Neural progenitor cell (in vitro differentiated cells): ENCODE data around the gene JCAD. TPM values are rescaled to one million over a fixed set of nuclear protein-coding genes. Genes with fewer than 3 reads are reported as not detected.

ENCODE experiments used
- DNase-seq: peaks from one replicate; pipeline ENCODE4 v3.0.0-alpha.2; 2016; ENCODE audit warnings: low spot score
- H2AFZ ChIP-seq: fragments of 200-600 bp; sonication (generic); replicated peaks from 2 replicates; pipeline ENCODE4 v1.6.1; 2016; ENCODE audit warnings: antibody characterized with exemption
- H3F3A ChIP-seq: fragments of 200-600 bp; sonication (generic); 2 replicates; pipeline ENCODE4 v1.6.1; 2016; ENCODE audit warnings: antibody characterized with exemption, low read depth
- H3K27ac ChIP-seq: fragments of 200-600 bp; sonication (generic); 2 replicates; pipeline ENCODE4 v1.5.1; 2016; ENCODE audit warnings: mild to moderate bottlenecking
- H3K27me3 ChIP-seq: fragments of 200-600 bp; sonication (generic); 2 replicates; pipeline ENCODE4 v1.6.1; 2016; ENCODE audit warnings: mild to moderate bottlenecking, moderate library complexity
- H3K36me3 ChIP-seq: fragments of 200-600 bp; sonication (generic); 2 replicates; pipeline ENCODE4 v1.5.1; 2016
- H3K4me1 ChIP-seq: fragments of 200-600 bp; sonication (generic); 2 replicates; pipeline ENCODE4 v1.6.1; 2016; ENCODE audit warnings: mixed run types
- H3K4me2 ChIP-seq: fragments of 200-600 bp; sonication (generic); 2 replicates; pipeline ENCODE4 v1.6.1; 2016
- H3K4me3 ChIP-seq: fragments of 200-600 bp; sonication (generic); 2 replicates; pipeline ENCODE4 v1.5.1; 2016
- H3K79me2 ChIP-seq: fragments of 200-600 bp; sonication (generic); 2 replicates; pipeline ENCODE4 v1.6.1; 2016; ENCODE audit warnings: low read depth
- H3K9ac ChIP-seq: fragments of 200-600 bp; sonication (generic); 2 replicates; pipeline ENCODE4 v1.6.1; 2016
- H3K9me3 ChIP-seq: fragments of 200-600 bp; sonication (generic); 2 replicates; pipeline ENCODE4 v1.5.1; 2016; ENCODE audit warnings: low read depth
- H4K20me1 ChIP-seq: fragments of 200-600 bp; sonication (generic); 2 replicates; pipeline ENCODE4 v1.6.1; 2016; ENCODE audit warnings: low read depth
- H3K27ac Mint-ChIP-seq: 3 replicates; pipeline ENCODE4 v1.8.0; 2021; ENCODE audit warnings: mixed read lengths
- H3K27me3 Mint-ChIP-seq: 2 replicates; pipeline ENCODE4 v1.8.0; 2022; ENCODE audit warnings: low read depth, mild to moderate bottlenecking, inconsistent platforms, moderate library complexity, mixed read lengths; ENCODE audit not compliant: insufficient read depth
- H3K36me3 Mint-ChIP-seq: 3 replicates; pipeline ENCODE4 v1.8.0; 2021; ENCODE audit warnings: mixed read lengths
- H3K4me1 Mint-ChIP-seq: 3 replicates; pipeline ENCODE4 v1.8.0; 2021; ENCODE audit warnings: mixed read lengths
- H3K4me3 Mint-ChIP-seq: 3 replicates; pipeline ENCODE4 v1.8.0; 2021; ENCODE audit warnings: mild to moderate bottlenecking, moderate library complexity, mixed read lengths
- H3K9me3 Mint-ChIP-seq: 3 replicates; pipeline ENCODE4 v1.8.0; 2020; ENCODE audit warnings: mixed read lengths
- CTCF ChIP-seq: fragments of 200-600 bp; sonication (generic); IDR thresholded peaks from 2 replicates; pipeline ENCODE4 v1.5.1; 2017; ENCODE audit warnings: antibody characterized with exemption, mild to moderate bottlenecking
- EZH2 ChIP-seq: fragments of 200-600 bp; sonication (generic); IDR thresholded peaks from 2 replicates; pipeline ENCODE4 v1.6.1; 2017; ENCODE audit warnings: antibody characterized with exemption, mild to moderate bottlenecking, moderate library complexity
- EZH2phosphoT487 ChIP-seq: fragments of 200-600 bp; sonication (generic); IDR thresholded peaks from 2 replicates; pipeline ENCODE4 v1.6.1; 2017; ENCODE audit warnings: antibody characterized with exemption
- total RNA-seq: library from RNA; depleted of rRNA; stranded (reverse); fragments of >200 nt; gene quantifications from 2 replicates; pipeline ENCODE4 v1.2.3, GENCODE V29; 2015; ENCODE audit warnings: low replicate concordance

Gene JCAD
- total RNA-seq, 1 donor from 2014 or later: 1.3 TPM

DNA sequence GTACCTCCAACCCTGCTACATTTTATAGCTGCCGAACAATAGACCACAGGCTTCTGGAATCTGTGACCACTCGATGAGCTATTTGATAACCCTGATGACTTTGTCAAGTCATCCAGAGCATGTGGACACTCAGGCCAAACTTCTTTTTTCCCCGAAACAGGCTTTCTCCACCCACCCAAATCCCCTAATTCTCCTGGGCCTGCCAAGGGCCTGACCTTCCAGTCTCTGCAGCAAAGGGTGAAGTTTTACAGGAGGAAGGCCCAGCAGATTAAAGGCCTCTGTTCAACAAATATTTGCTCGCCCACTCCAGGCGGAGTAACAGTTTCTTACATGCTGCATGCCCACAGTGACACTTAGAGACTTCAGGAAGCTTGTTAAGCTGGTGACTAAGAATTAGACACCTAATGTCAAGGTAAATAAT is 2.0 kb downstream of the JCAD start:
- Mint-ChIP-seq H3K27ac (no peak overlapping the region), H3K36me3 (no peaks in the 10 kb centered on the region), H3K4me3 (peak overlapping the region; percentile 87), H3K4me1 (peaks cover 29% of the 10 kb centered on the region), H3K9me3 (no peaks in the 10 kb centered on the region), H3K27me3 (peaks cover 7% of the 10 kb centered on the region)
- Histone ChIP-seq H3K9me3 (no peaks in the 10 kb centered on the region), H3K79me2 (no peaks in the 10 kb centered on the region), H3K27ac (no peak overlapping the region), H3K4me3 (no peak overlapping the region), H3K36me3 (no peaks in the 10 kb centered on the region), H3K4me2 (peak overlapping the region; percentile 83), H3F3A (peaks cover 35% of the 10 kb centered on the region), H4K20me1 (peaks cover 7% of the 10 kb centered on the region), H3K9ac (no peak overlapping the region), H2AFZ (no peak overlapping the region), H3K4me1 (peaks cover 37% of the 10 kb centered on the region), H3K27me3 (peaks cover 32% of the 10 kb centered on the region)
- peak; percentile 5 for DNase-seq
- no peak for TF ChIP-seq EZH2
- TF ChIP-seq CTCF: no peak
- TF ChIP-seq EZH2phosphoT487: no peak

DNA sequence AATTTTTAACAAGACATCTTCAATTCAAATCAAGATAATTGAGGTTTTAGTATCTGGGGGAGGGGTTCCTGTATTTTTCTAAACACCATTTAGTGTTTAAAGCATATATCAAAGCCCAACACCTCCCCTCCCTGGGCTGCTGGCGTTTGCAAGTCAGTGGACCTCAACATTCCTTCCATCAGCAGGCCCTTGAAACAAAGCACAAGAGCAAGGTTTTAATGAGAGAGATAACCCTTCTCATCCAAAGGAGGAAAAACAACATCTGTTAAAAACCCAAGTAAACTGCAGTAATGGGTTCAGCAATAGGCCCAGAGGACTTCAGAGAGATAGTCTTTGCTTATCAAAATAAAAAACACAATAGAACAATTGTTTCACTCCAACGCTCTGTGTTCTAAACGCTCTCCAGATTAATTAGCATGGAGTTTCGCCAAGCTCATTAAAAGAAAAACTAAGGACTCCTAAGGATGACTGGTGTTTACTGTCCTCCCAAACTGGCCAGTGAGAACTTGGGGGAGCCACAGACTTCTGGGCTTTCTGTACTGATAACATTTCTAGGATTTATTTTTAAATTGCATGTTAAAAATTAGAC is 2.5 kb downstream of the JCAD start:
- Mint-ChIP-seq H3K4me1 (peaks cover 32% of the 10 kb centered on the region), H3K27ac (no peak overlapping the region), H3K36me3 (no peaks in the 10 kb centered on the region), H3K9me3 (no peaks in the 10 kb centered on the region), H3K27me3 (peaks cover 7% of the 10 kb centered on the region), H3K4me3 (peak overlapping the region; percentile 52)
- DNase-seq: peak; percentile 34
- peaks cover 35% of the 10 kb centered on the region for H3F3A ChIP-seq
- no peak overlapping the region for H2AFZ ChIP-seq
- H3K79me2 ChIP-seq: no peaks in the 10 kb centered on the region
- peaks cover 7% of the 10 kb centered on the region for H4K20me1 ChIP-seq
- no peak overlapping the region for H3K27ac ChIP-seq
- no peak overlapping the region for H3K9ac ChIP-seq
- no peak overlapping the region for H3K4me3 ChIP-seq
- TF ChIP-seq EZH2phosphoT487 (no peak), EZH2 (no peak), CTCF (no peak)
- H3K4me1 ChIP-seq: peaks cover 37% of the 10 kb centered on the region
- H3K9me3 ChIP-seq: no peaks in the 10 kb centered on the region
- H3K4me2 ChIP-seq: peak overlapping the region; percentile 83
- H3K36me3 ChIP-seq: no peaks in the 10 kb centered on the region
- peaks cover 32% of the 10 kb centered on the region for H3K27me3 ChIP-seq

- Histone ChIP-seq H3F3A (peaks cover 35% of the 10 kb centered on the region), H3K4me2 (peak overlapping the region; percentile 83), H3K27ac (no peak overlapping the region), H3K27me3 (peaks cover 32% of the 10 kb centered on the region), H3K4me1 (peaks cover 37% of the 10 kb centered on the region), H3K9ac (no peak overlapping the region), H2AFZ (no peak overlapping the region), H3K36me3 (no peaks in the 10 kb centered on the region), H3K9me3 (no peaks in the 10 kb centered on the region), H3K4me3 (no peak overlapping the region), H4K20me1 (peaks cover 7% of the 10 kb centered on the region), H3K79me2 (no peaks in the 10 kb centered on the region)
- Mint-ChIP-seq H3K4me1 (peaks cover 32% of the 10 kb centered on the region), H3K27me3 (peaks cover 7% of the 10 kb centered on the region), H3K9me3 (no peaks in the 10 kb centered on the region), H3K4me3 (no peak overlapping the region), H3K27ac (no peak overlapping the region), H3K36me3 (no peaks in the 10 kb centered on the region)
- DNase-seq: no peak
- TF ChIP-seq EZH2phosphoT487 (no peak), CTCF (no peak), EZH2 (no peak)
These were observed 3.1 kb downstream of the JCAD start for GRCh38 chr10:30056281-30056680.
